Central memory CD8-positive, alpha-beta T cell (primary cell): ENCODE measurements around the gene SHB.

Experiments used
- ATAC-seq: fragments of 150-1000 bp; cut with Tn5 transposase; replicated peaks from 2 replicates; pipeline ENCODE4 v1.10.0; 2022; ENCODE audit warnings: mild to moderate bottlenecking, moderate FRiP score, moderate number of reproducible peaks; ENCODE audit not compliant: poor library complexity, severe bottlenecking; ENCODE audit errors: extremely low read depth
- DNase-seq, 2 donors: peaks; one replicate each; pipeline ENCODE4 v3.0.0; 2021; ENCODE audit warnings: low spot score in 2 of 2
- H3K27ac Mint-ChIP-seq: one replicate; pipeline ENCODE4 v1.8.0; 2022; ENCODE audit warnings: low read depth, mild to moderate bottlenecking, moderate library complexity, mixed read lengths
- H3K27me3 Mint-ChIP-seq: one replicate; pipeline ENCODE4 v1.8.0; 2022; ENCODE audit warnings: mixed read lengths
- H3K36me3 Mint-ChIP-seq: one replicate; pipeline ENCODE4 v1.8.0; 2022; ENCODE audit warnings: mild to moderate bottlenecking, moderate library complexity, mixed read lengths; ENCODE audit not compliant: insufficient read depth
- H3K4me1 Mint-ChIP-seq: one replicate; pipeline ENCODE4 v1.8.0; 2022; ENCODE audit warnings: mixed read lengths
- H3K4me3 Mint-ChIP-seq: one replicate; pipeline ENCODE4 v1.8.0; 2022; ENCODE audit warnings: mild to moderate bottlenecking, moderate library complexity, mixed read lengths
- H3K9me3 Mint-ChIP-seq: one replicate; pipeline ENCODE4 v1.8.0; 2022; ENCODE audit warnings: mixed read lengths

Gene SHB

DNA sequence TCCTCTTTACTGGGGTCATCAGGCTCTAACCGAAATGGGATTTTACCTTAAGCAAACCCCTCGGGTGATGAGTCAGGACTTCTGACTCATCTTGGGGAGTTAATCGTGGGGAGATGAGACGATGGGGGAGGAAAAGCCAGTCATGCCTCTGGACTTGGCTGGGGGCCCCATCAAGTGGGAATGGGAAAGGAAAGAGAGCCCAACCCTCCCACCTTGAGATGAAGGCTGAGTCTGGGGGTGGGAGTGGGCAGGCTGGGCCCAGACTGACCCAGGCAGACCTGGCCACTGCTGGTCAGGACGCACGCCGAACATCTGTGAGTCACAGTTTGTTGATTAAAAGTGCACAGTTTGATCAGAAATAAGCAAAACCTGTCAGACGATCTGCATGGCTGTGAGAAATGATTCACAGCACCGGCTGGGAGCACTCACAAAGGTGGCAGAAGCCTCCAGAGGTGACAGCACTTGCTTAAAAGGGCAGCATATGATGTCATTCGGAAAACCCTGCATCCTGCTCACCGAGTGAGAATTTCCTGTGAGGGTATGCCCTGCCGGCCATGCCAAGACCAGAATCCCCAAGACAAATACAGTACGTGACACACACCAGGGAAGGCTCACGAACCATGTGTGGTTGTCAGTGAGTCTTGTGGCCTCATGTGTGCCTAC lies 115.1 kb downstream of the SHB start:
- peak; percentile 65 for ATAC-seq
- no peaks in the 10 kb centered on the region for H3K27me3 Mint-ChIP-seq
- DNase-seq: no peak
- peak overlapping the region; percentile 63 for H3K27ac Mint-ChIP-seq
- no peaks in the 10 kb centered on the region for H3K36me3 Mint-ChIP-seq
- no peaks in the 10 kb centered on the region for H3K9me3 Mint-ChIP-seq
- peaks cover 17% of the 10 kb centered on the region for H3K4me1 Mint-ChIP-seq
- H3K4me3 Mint-ChIP-seq: no peak overlapping the region

DNA sequence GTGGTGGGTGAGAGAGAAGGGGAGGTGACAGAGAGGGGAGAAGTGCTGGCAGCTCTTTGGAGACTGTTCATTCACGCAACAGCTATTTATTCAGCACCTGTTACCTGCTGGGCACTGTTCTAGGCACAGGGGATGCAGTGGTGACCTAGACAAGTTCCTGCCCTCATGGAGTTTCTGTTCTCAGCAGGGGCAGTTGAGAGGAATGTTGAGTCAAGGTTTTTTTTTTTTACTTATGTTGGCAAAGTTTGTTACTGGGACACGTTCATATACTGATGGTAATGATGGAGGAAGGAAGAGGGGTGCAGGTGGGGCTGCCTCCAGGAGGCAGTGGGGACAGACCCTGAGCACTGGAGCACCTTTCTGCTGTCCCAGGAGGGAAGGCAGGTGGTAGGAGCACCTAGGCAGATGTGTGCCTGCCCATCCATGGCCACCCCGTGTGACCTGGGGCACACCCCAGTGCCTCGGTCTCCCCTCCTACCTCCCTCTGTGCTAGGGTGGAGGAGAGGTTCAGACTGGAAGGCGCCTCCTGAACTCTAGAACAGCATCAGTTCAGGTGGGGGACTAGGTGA lies 115.7 kb downstream of the SHB start:
- no peaks in the 10 kb centered on the region for H3K36me3 Mint-ChIP-seq
- H3K9me3 Mint-ChIP-seq: no peaks in the 10 kb centered on the region
- peak overlapping the region; percentile 63 for H3K27ac Mint-ChIP-seq
- H3K4me3 Mint-ChIP-seq: no peak overlapping the region
- no peaks in the 10 kb centered on the region for H3K27me3 Mint-ChIP-seq
- no peak for DNase-seq
- peaks cover 17% of the 10 kb centered on the region for H3K4me1 Mint-ChIP-seq
- no peak for ATAC-seq

DNA sequence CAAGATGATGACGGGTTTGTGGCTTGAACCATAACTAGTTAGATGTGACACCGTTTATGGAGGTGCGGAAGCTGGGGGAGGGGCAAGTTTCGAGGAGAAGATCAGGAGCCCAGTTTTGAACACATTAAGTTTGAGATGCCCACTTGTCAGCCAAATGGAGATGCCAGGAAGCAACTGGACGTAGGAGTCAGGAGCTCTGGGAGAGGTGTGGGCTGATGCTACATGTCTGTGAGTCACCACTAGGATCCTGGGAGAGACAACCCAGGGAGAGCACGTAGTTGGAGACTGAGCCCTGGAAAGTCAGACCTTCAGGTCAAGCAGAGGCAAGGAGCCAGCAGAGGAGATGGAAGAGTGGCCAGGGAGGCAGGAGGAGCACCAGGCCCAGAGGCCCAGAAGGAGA lies 116.3 kb downstream of the SHB start:
- no peaks in the 10 kb centered on the region for H3K9me3 Mint-ChIP-seq
- H3K27me3 Mint-ChIP-seq: no peaks in the 10 kb centered on the region
- H3K4me3 Mint-ChIP-seq: no peak overlapping the region
- no peak for DNase-seq
- no peak for ATAC-seq
- peak overlapping the region; percentile 63 for H3K27ac Mint-ChIP-seq
- no peaks in the 10 kb centered on the region for H3K36me3 Mint-ChIP-seq
- peaks cover 17% of the 10 kb centered on the region for H3K4me1 Mint-ChIP-seq

DNA sequence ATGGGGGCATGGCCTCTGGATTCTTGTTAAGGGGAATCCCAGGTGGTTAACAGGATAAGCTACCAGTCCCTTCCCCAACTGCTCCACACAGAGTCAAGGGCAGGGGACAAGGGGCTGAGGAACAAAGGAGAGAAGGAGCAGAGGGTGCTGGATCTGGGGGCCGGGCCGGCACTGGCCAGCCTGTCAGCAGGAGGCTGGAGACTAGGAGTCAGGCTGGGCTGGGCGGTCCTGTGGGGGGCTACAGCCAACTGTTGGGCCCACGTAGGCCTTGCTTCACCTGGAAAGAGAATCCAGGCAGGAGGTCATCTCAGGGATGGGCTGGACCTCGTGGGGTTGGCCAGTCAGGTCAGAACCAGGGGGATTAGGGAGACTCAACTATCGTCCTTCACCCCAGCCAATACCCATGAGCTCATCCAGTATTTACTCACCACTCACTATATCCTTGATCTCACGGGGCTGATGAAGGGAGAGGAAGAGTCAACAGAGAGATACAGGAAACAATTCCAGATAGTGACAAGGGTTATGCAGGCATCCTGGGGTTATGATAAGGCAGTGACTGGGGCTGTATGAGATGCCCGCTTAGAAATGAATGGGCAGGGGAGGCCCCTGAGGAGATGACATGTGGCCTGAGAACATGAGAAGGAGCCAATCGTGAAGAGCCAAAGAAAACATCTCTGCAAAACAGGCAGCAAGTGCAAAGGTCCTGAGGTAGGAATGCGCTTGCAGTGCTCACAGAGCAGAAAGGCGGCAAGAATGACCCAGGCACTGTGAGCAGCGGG lies 117.2 kb downstream of the SHB start:
- Mint-ChIP-seq H3K27ac (peak overlapping the region; percentile 63), H3K9me3 (no peaks in the 10 kb centered on the region), H3K36me3 (peaks cover 2% of the 10 kb centered on the region), H3K27me3 (no peaks in the 10 kb centered on the region), H3K4me1 (peaks cover 17% of the 10 kb centered on the region), H3K4me3 (no peak overlapping the region)
- no peak for DNase-seq
- no peak for ATAC-seq

DNA sequence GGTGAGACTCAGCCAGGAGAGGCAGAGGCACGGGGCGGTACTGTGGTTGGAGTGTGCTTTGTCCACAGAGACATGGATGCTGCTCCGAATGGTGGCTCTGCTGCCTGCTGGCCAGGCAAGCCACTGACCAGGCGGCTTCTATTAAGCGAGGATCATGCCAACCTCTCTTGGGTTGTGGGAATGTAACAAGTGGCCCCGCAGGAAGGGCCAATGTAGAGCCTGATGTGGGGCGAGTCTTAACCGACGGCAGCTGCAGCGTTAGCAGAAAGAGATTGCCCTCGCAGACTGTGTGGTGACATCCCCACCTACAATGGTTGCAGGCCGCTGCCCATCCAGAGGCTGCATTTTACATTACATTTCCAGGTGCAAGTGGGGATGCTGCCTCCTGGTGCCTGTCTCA lies 118.5 kb downstream of the SHB start:
- ATAC-seq (no peak), DNase-seq (no peak)
- no peaks in the 10 kb centered on the region for H3K9me3 Mint-ChIP-seq
- H3K4me3 Mint-ChIP-seq: no peak overlapping the region
- H3K4me1 Mint-ChIP-seq: peaks cover 17% of the 10 kb centered on the region
- no peaks in the 10 kb centered on the region for H3K27me3 Mint-ChIP-seq
- H3K36me3 Mint-ChIP-seq: peaks cover 2% of the 10 kb centered on the region
- H3K27ac Mint-ChIP-seq: no peak overlapping the region

DNA sequence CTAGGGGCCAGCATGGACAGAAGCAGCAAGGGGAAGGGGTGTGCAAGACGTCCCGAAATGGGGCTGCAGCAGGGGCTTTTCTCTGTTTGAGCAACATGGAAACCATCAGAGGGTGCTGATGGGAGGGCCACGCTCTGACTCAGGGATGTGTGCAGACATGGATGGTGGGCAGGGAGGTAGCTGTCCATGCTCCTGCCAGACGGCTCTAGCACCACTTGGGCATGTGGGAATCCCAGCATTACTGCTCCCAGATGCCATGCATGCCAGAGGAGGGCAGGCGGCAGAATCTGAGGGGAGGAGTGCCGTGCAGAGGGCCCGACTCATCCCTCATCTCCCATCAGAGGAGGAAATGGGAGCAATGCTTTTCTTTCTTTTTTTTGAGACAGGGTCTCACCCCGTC lies 119.5 kb downstream of the SHB start:
- Mint-ChIP-seq H3K36me3 (peaks cover 2% of the 10 kb centered on the region), H3K4me3 (no peak overlapping the region), H3K4me1 (peaks cover 17% of the 10 kb centered on the region), H3K27ac (no peak overlapping the region), H3K27me3 (no peaks in the 10 kb centered on the region), H3K9me3 (no peaks in the 10 kb centered on the region)
- no peak for DNase-seq
- ATAC-seq: no peak

DNA sequence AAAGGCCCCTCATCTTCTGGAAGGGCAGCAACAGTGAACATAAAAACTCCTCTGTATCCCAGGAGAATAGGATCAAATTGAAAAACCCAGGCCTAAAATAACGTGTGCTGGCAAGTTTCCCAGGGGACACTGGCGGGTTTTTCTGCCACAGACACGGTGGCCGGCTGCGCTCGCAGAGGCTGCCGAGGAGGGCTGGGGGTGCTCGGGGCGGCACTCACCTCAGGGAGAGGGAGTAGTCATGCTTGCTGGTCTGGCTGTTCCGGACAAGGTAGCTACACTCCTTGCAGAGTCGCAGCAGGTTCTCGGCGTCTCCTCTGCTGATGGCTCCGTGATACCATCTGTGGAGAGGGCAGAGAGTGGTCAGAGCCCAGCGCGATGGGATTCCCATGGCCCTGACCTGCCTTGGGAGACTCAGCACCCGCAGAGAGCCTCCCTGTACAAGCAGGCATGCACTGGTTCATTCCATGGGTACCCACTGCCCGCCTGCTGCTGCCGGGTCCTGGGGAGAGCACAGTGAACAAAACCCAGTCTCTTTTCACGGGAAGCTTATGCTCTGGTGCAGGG lies 120.5 kb downstream of the SHB start:
- H3K27me3 Mint-ChIP-seq: peaks cover 6% of the 10 kb centered on the region
- H3K36me3 Mint-ChIP-seq: peaks cover 2% of the 10 kb centered on the region
- ATAC-seq (no peak), DNase-seq (no peak)
- H3K4me3 Mint-ChIP-seq: no peak overlapping the region
- no peak overlapping the region for H3K27ac Mint-ChIP-seq
- H3K9me3 Mint-ChIP-seq: no peaks in the 10 kb centered on the region
- peaks cover 8% of the 10 kb centered on the region for H3K4me1 Mint-ChIP-seq

DNA sequence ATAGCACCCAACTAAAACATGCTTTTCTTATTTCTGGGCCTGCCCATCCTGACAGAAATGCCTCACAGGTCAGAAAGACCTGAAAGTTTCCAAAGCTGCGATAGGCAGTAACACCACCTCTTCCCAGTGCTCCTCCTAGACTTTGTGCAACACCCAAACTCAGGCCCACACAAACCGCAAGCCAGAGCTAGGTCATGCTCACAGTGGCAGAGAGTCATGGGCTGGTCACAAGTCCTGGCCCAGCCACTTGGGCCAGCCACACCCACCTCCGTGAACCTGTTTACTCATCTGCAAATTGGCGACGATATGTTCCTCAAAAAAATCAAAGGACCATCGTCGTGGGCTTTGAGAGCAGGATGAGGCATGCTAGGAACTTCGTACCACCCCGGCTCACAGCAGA lies 121.0 kb downstream of the SHB start:
- H3K4me3 Mint-ChIP-seq: no peak overlapping the region
- no peaks in the 10 kb centered on the region for H3K9me3 Mint-ChIP-seq
- peaks cover 11% of the 10 kb centered on the region for H3K27me3 Mint-ChIP-seq
- H3K36me3 Mint-ChIP-seq: peaks cover 2% of the 10 kb centered on the region
- peaks cover 3% of the 10 kb centered on the region for H3K4me1 Mint-ChIP-seq
- no peak overlapping the region for H3K27ac Mint-ChIP-seq
- DNase-seq: no peak
- no peak for ATAC-seq

DNA sequence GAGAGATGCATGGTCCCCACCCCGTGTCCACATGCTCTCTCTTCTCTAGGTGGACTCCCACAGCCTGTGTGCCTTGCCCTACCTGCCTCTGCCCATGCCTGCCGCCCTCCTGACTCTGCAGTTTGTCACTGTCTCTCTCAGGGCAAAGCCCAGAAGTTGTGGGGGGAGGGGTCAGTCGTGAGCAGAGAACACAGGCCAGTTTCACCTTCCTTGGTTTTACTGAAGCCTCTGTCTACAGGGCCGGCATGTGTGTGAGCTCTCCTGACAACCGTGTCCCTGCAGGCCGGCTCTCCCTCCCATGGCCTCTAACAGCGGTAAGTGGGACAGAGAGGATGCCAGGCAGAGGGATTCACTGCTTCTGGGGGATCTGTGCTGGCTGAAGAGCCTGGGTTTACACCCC lies 121.6 kb downstream of the SHB start:
- Mint-ChIP-seq H3K4me3 (no peak overlapping the region), H3K27ac (no peak overlapping the region), H3K4me1 (no peaks in the 10 kb centered on the region), H3K9me3 (no peaks in the 10 kb centered on the region), H3K36me3 (peaks cover 2% of the 10 kb centered on the region), H3K27me3 (peaks cover 15% of the 10 kb centered on the region)
- DNase-seq: no peak
- no peak for ATAC-seq

DNA sequence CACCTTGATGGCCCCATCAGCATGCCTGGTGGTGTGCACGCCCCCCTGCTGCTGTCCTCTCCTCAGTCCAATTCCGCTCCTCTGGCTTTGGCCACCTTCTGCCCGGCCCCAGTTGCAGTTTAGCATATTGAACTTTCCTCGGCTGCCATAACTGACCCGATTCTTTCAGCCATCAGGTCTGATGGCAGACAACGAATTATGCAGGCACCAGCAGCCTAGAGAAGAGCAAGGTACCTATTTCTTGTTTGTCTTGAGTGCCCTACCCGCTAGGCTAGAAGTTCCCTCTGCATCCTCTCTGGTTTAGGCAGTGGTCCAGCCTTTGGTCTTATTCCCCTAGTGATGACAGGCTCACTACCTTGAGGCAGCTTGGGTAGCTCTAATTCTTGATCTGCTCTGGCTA lies 122.1 kb downstream of the SHB start:
- DNase-seq (no peak), ATAC-seq (no peak)
- Mint-ChIP-seq H3K9me3 (no peaks in the 10 kb centered on the region), H3K27ac (no peak overlapping the region), H3K4me1 (no peaks in the 10 kb centered on the region), H3K4me3 (no peak overlapping the region), H3K36me3 (peaks cover 2% of the 10 kb centered on the region), H3K27me3 (peaks cover 15% of the 10 kb centered on the region)

DNA sequence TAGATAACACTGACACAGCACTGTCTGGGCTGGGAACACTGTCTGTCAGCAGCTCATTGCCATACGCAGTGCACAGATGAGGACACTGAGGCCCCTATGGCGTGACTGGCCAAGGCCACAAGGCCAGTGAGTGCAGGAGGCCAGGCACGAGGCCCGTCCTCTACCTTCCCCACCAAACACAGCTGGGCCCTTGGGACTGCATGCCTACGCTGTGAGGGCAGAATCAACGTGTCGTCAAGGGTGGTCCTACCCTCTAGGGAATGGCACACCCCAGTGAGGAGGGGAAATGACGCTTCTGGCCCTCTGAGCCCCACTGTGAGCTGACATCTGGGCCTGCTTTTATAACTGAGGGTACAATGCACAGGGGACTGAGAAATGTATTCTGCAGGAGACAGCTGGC lies 123.0 kb downstream of the SHB start:
- no peak for DNase-seq
- ATAC-seq: no peak
- peaks cover 15% of the 10 kb centered on the region for H3K27me3 Mint-ChIP-seq
- H3K36me3 Mint-ChIP-seq: peaks cover 2% of the 10 kb centered on the region
- no peaks in the 10 kb centered on the region for H3K4me1 Mint-ChIP-seq
- H3K9me3 Mint-ChIP-seq: no peaks in the 10 kb centered on the region
- no peak overlapping the region for H3K4me3 Mint-ChIP-seq
- no peak overlapping the region for H3K27ac Mint-ChIP-seq

DNA sequence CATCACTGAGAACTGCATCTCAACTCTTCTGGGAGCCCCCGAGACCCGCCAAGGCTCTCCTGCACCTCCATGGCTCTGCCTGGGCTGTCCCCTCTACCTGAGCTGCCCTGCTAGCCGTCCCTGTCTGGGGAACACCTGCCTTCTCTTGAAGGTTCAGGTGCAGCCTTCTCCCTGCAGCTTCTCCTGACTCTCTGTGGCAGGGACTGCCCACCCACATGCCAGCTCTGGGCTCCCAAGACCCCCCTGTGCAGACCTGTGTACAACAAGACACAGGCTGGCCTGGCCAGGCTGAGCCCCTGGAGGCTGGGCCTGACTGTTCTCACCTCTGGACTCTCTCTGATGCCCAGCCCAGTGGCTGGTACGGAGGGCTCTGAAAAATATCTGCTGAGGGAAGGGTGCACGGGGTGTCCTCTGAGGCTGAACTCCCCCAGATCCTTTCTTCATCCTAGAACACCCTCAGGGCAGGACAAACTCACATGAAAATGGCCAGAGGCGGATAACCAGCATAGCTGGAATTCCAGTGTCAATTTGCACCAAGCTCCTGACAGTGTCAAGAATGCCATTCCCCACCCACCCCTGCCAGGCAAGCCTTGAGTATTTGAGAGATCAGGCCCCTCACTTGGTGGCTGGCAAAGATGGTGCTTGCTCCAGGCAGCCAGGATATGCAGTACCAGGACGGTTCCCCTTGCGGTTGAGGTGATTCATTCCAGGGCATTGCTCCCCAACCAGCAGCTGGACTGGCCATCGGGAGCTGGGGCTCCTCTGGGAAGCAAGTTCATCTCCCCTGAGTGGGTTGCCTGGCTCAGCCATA lies 124.2 kb downstream of the SHB start:
- Mint-ChIP-seq H3K27ac (no peak overlapping the region), H3K9me3 (no peaks in the 10 kb centered on the region), H3K4me3 (no peak overlapping the region), H3K4me1 (no peaks in the 10 kb centered on the region), H3K36me3 (peaks cover 2% of the 10 kb centered on the region), H3K27me3 (peaks cover 15% of the 10 kb centered on the region)
- ATAC-seq (no peak), DNase-seq (no peak)
